HG03175 (cell line): ENCODE measurements around the gene SIGLEC8.
"Not testable (repeated sequence)": the region's sequence is repeated elsewhere in the genome, so short reads cannot be mapped to it uniquely, and the experiment has no call there.

Experiments
- ATAC-seq: cut with Tn5 transposase; IDR thresholded peaks from one replicate; pipeline ENCODE4 v1.9.1; 2021; ENCODE audit warnings: mild to moderate bottlenecking, moderate library complexity; ENCODE audit not compliant: unreplicated experiment

The SIGLEC8 gene

DNA sequence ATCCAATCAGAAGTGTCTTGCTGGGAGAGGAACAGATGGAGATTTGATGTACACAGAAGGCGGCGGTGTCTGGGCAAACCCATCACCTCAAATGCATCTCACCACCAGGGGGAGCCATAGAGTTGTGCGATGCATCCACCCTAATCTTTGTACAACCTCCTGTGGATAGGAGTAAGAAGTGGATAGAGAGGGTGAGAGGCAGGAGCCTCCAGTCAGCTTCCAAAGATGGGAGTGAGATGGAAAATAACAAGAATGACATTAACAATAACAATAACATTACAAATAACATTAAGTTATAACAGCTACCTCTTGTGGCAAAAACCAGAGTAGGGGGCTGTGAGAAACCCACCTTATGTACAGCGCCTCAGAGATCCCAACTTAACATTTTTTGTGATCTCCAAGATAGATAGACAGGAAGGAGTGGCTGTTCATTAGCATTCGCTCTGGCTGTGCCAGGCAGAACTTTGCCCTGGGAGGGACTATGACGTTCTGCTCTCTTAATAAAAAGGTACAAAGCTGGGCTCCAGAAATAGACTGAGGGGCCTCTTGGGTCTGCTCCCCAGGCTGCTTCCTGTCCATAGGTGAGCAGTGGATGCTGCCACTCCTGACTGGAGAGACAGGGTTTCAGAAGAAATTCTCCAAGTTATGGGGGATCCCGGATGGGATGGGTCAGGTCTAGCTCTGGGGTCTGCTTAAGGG lies 14.9 kb upstream of the SIGLEC8 start:
- ATAC-seq: no peak

DNA sequence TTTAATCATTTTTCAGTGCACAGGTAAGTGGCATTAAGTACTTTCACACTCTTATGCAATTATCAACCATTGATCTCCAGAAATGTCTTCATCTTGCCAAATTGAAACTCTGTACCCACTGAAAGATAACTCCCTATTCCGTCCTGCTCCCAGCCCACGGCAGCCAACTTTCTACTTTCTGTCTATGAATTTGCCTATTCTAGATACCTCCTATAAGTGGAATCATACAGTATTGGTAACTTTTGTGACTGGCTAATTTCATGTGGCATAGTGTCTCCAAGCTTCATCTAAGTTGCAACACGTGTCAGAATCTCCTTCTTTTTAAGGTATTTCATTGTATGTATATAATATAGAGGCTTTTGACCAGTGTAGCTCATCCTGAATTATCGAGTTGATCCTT lies 14.4 kb upstream of the SIGLEC8 start:
- ATAC-seq: no peak

DNA sequence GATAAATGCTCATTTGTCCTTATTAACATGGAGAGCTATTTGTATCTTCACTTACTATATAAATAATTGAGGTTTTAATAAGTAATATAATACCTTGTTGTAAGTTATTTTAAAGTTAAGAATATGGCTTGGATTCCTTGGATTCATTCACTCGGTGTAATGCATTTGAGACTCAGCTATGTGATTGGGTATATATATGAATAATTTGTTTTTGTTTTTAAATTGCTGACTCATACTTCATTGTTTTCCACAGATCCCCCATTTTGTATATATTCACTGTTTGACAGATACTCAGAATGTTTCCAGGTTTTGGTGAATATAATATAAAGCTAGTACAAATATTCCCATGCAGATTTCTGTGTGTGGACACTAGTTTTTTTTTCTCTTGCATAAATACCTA lies 13.3 kb upstream of the SIGLEC8 start:
- no peak for ATAC-seq

DNA sequence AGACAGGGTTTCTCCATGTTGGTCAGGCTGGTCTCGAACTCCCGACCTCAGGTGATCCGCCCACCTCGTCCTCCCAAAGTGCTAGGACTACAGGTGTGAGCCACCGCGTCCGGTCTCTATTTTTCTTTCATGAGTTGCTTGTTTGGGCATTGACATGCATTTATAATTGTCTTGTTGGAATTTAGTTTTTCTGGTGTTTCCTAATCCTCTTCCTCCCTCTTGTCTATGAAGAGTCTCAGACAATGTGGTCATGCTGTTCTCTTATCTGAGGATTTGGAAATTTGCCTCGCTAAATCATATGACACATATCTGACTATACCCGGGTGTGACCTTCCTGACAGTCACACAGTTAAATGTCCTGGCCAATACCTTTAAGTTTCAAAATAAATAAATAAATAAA lies 12.7 kb upstream of the SIGLEC8 start:
- no peak for ATAC-seq

DNA sequence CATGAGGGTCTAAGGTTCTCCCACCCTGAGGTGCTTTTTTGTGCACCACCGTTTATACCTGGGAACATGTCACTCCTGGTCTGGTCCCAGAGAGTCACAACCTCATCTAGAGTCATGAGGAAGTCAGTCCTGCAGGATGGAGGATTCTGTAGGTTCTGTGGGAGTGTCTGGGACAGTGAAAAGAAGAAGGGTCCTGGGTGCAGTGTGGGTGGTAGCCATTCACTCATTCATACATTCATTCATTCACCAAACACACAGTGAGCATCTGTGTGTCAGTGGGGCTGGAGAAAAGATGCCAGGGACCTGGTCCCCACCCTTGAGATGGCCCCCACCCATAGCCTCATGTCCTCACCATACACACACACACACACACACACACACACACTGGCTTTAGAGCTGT lies 11.4 kb upstream of the SIGLEC8 start:
- ATAC-seq: no peak

DNA sequence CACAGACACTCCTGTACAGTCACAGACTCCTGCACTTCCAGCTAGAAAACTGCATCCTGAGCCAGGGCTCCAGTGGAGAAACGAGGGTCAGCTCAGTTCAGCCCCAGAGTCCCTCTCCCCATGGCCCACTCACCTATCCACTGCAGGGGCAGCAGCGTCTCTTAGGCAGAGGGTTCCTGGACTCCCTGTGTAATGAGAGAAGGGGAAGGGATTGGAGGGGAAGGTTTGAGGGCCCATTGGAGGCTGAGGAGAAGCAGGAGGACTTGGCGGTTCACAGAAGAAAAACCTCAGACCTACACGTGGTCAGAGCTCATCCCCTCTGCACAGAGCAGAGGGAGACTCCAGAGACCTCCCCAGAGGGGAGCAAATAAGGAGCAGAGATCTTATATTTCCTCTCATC lies 10.9 kb upstream of the SIGLEC8 start:
- no peak for ATAC-seq

DNA sequence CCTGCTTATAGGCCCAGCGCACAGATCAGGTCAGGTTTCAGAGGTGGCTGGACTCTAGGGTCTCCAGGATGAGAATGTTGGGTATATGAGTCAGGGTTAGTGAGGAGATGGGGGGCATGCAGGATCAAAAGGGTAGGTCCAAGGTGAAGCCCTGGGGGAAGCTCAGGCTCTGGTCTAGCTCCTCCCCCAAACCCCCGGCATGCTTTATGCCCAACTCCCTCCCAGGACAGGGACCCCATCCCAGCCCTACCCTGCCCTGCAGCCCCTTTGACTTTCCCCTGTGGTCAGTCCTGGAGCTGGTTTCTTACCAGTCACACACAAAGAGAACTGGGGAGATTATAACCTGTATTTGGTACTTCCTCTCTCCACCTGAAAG lies 10.3 kb upstream of the SIGLEC8 start:
- ATAC-seq: no peak

DNA sequence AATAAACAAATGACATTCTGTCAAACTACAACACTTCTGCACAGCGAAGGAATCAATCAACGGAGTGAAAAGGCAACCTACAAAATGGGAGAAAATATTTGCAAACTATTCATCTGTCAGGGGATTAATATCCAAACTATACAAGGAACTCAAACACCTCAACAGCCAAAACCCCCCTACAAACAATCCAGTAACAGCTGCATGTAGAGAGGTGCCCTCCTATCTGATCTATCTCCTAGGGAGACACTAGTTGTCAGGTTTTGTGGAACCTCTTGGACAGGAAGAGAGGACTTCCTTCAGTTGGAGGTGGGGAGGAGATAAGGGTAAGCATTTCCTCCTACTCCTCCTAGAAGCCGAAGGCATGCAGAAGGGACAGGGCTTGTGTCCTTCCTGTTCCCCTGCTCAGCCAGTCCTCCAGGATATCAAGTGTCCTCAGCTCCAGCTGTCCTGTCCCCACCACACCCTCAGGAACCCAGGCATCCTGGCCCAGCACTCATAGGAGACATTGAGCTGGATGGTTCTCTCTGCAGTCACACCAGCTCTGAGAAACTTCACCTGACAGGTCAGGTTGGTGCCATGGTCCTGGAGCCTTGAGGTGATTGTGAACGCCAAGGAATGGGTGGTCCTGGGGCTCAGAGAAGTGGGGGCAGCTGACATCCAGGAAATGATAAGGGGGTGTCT lies 9.8 kb upstream of the SIGLEC8 start:
- ATAC-seq: no peak

DNA sequence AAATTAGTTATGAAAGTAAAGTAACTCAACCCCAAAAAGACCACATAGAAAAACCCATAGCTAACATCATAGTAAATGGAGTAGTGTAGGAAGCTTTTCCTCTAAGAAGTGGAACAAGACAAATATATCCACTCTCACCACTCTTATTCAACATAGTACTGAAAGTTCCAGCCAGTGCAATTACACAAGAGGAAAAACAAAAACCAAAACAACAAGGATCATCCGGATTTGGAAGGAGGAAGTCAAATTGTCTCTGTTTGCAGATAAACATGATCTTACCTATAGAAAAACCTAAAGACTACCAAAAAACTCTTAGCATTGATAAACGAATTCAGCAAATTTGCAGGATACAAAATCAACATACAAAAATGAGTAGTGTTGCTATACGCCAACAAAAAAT lies 8.5 kb upstream of the SIGLEC8 start:
- ATAC-seq: no peak

DNA sequence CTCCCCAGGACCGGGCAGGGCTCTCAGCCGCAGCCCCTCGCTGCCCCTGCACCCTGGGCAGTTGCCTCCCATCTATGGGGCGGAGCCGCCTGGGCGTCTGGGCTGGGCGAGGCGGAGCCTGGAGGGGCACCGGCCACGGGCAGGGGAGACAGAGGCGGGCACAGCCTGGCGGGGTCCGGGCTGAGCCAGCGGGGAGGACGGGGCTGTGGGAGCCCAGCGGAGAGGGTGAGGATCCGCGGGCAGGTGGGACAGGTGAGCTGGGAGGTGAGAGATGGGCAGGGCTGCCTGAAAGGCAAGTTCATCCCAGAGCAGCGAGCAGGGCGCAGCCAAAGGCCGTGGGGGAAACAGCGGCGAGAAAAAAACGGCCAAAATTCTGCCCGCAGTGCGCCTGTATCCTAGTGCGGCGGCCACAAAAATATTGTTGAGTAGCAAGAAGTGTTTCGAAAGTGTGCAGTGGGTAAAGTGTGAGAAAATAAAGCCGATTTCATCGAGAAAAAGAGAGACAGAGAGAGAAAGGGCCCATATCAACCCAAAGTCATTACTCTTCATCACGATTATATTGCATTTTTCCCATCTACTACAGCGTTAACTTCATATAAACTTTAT lies 5.8 kb upstream of the SIGLEC8 start:
- ATAC-seq: not testable (repeated sequence)

DNA sequence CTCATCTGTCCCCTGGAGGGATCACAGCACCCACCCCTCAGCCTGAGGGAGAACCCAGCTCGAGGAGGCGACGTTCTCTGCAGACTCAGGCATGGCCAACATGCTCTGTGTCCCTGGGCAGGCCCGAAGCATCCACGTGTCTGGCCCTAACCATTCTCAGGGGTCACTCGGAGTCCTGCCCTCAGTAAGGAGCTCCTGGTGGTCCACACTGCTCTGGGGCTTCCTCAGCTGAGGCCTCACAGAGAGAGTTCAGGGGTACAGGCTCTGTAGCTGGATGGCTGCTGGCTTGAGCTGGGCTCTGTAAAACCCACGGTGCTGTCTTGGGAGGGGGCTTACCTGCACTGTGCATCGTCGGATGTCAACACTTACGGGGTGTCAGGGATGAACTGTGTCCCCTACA lies 4.4 kb upstream of the SIGLEC8 start:
- ATAC-seq: no peak

DNA sequence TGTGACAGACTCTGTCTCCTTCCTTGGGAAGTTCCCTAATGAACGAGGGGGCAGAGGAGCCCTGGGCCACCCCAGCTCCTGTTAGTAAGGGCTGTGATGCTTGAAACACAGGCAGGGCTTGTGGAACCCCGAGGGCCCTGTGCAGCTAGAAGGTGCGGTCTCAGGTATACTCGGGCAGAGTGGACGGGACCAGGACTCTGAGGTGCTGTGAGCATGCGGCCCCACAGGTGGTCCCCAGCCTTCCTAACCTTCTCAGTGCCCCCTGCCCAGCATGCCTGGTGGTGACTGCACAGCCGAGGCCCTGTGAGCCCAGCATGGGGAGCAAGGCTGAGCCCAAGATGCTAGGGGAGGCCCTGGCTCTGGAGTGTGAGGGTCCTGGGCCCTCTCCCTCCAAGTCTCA lies 4.0 kb upstream of the SIGLEC8 start:
- ATAC-seq: no peak

DNA sequence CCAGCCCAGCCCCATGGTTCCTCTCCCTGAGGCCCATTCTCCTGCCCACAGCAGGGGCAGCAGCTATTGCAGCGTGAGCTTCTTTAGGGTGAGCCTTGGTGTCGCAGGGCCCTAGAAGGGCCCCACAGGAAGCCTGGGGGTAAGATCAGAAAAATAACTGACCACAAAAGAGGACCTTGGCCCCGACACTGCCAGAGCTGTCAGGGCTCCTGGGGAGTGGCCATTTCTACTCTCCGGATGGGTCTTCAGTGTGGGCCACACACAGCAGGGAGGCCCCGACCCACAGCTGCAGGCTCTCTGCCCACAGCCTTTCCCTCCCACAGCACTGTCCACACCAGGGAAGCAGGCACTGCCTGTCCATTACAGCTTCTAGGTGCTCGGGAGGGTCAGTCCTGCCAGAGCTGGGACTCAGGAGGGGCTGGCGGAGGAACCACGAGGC lies 3.5 kb upstream of the SIGLEC8 start:
- no peak for ATAC-seq

DNA sequence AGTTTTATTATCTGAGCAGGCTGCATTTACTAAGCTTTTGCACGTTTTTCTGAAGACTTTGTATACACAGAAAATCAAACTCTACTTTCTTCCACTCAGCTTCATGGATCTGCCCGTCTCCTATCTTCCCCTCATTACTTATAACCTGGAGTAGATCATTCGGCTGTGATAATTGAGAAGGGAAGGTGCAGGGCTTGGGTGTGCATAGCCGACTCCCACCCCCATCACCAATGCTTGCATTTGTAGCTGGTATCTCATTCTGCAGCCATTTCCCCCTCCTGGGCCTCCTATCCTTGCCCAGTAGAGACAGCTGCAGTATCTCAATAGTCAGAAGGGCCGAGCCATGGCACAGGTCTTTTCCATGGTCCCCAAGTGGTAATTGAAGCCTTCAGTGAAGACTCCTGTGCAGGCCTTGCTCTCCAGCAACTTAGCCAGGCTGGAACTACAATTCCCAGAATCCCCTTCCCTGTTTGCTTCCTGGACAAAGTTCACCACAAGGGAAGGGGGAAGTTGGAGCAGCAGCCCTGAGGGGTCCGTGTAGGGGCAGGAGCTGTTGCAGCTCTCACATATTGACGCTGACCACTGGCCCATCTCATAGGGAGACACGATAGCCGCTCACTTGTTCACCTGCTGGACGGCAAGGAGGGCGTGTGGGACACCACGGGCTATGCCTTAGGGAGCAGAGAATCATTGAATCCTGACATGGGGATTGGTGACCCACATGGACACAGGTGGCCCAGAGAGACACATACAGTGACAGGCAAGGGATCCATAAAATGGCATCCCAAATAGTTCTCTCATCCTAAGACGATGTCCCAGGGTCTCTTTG lies 2.1 kb upstream of the SIGLEC8 start:
- ATAC-seq: no peak

DNA sequence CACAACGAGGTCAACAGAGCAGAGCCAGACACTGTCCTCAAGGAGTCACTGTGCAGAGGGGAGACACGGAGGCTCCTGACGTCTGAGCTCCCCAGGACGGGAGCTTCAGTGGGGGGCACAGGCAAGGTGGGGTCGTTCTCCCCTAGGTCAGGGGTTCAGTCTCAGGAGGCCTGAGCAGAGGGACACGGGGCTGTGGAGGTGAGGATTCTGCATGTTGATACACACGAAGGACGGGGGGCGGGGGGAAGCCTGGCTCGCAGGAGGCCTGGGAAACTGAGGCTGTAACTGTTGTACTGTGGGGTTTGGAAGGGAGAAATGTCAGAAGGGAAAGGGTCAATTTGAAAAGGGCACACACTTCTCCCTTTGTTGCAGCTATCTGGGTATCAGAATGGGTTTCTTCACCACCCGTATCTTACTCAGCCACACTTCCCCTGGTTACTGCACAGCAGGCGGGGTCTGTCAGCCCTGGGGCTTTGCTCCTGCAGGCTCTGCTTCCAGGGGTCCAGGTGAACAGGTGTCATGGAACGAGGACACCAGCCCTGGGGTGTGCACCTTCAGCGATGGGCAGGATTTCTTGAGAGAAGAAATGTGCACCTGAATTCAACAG lies 748 bp upstream of the SIGLEC8 start:
- ATAC-seq: no peak

DNA sequence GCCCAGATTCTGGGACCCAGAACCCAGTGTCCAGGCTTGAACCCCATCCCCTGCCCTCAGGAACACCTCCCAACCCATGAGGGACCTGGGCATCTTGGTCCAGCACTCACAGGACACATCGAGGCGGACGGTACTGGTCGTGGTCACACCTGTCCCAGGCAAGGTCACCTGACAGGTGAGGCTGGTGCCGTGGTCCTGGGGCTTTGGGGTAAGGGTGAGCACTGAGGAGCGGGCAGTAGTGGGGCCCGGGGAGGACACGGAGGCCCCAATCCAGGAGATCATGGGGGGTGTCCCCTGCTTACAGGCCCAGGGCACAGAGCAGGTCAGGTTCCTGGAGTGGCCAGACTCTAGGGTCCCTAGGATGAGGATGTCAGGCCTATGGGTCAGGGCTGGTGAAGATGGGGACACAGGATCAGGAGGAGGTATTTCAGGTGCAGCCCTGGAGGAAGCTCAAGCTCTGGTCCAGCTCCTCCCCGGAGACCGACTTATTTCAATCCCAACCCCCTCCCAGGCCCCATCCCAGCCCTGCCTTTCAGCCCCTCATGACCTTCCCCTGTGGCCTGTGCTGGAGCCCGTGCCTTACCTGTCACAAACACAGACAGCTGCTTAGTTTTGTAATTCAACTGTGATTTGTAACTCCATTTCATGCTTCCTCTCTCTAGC lies 772 bp downstream of the SIGLEC8 start:
- no peak for ATAC-seq

DNA sequence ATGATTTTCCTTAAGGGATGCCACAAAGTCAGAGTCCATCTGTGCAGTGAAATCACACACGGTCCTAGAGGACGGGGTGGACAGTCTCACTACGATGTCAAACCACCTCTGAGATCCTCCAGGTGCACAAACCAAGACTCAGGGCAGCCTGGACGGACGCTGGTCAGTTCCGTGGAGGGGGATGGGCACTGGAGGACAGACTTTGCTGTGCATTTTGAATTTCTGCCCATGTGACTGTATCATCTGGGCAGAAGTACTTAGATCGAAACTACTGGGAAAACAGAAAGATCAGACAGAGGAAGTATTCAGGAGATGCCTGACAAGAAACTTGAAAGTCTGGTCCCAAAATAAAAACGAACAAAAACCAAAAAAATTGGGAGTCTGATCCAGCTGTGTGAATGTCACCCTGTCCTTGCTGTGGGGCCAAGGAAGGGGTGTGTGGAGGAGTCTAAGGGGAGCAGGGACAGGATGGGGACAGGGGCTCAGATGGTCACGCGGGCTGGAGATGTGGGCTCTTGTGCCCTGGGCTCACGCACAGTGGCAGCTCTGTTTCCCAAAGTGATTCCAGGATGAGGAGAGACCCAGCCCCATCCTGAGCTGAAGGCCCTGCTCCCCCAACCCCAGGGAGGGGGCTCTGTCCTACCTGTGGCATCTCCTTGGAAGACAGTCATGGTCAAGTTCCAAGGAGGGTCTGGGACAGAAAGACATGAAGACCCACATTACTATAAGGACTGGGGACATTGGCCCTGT lies 1.5 kb downstream of the SIGLEC8 start:
- no peak for ATAC-seq

DNA sequence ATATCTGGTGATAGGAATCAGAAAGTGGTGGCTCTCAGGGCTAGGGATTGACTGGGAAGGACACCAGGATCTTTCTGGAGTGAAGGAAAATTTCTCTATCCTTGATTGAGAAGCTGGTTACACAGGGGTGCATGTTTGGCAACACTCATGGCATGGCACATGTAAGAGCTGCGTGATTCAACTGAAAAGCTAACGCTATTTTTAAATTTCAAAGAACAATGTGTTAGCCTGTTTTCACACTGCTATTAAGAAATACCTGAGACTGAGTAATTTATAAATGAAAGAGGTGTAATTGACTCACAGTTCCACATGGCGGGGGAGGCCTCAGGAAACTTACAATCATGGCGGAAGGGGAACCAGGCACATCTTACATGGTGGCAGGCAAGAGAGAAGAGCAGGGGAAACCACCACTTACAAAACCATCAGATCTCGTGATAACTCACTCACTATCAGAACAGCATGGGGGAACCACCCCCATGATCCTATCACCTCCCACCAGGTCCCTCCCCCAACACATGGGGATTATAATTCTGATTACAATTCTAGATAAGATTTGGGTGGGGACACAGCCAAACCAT lies 7.4 kb downstream of the SIGLEC8 start:
- no peak for ATAC-seq

DNA sequence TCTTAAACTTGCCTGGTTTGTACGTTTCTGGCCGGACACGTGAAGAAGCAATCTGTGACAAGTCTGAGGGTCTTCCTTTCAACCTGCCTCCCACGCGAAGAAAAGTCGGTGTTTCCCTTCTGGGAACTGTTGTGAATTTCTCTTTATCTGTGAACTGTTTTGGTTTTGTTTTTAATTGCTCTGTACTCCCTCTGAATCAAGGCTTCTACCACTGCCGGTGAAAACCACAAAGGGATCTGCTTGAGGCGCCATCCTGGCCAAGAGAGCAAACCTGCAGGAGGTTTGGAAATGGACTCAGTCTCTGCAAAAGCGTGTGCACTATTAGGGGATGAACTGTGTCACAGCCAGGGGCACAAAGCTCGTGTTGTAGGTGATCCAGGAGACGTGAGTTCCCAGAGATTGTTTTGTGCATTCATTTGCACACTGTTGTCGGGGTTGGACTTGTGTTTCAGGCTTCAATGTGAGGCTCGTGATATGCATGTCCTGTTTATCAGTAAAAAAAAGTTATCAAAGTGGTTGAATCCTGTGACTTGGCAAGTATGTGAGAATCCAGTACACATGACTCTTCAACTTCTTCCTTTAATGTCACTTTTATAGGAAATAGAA lies 9.7 kb downstream of the SIGLEC8 start:
- no peak for ATAC-seq
